ENCODE data around the gene DRP2. TPM values are rescaled to one million over a fixed set of nuclear protein-coding genes. Genes with fewer than 3 reads are reported as not detected.
A peak's percentile ranks its signal among the peaks of the same experiment; 100 is the strongest.

DRP2 gene
- total RNA-seq, 1 experiment from 2014 or later: 0.15 TPM

GRCh38 chrX:101223226-101223625 lies 3.6 kb downstream of the DRP2 start:
- CTCF ChIA-PET: no interaction called here
- Histone ChIP-seq H3K9ac (ENCODE audit: low read length) (no peak overlapping the region), H3K9me3 (ENCODE audit: low read length) (no peaks in the 10 kb centered on the region), H3K36me3 (ENCODE audit: low read depth, low read length) (no peaks in the 10 kb centered on the region), H3K9me2 (replicated peaks; ENCODE audit: low read length) (no peaks in the 10 kb centered on the region), H2AFZ (ENCODE audit: low read length) (no peak overlapping the region), H3K27ac (ENCODE audit: low read length) (no peak overlapping the region), H3K4me3 (ENCODE audit: low read length) (no peak overlapping the region), H3F3A (ENCODE audit: low read length, unreplicated experiment) (no peaks in the 10 kb centered on the region), H3K4me1 (ENCODE audit: insufficient read depth, low read length) (no peaks in the 10 kb centered on the region; the same call in 1 of the 2 replicates), H4K20me1 (ENCODE audit: low read length) (no peaks in the 10 kb centered on the region), H3K79me2 (ENCODE audit: low read length) (no peaks in the 10 kb centered on the region), H3K27me3 (ENCODE audit: low read length) (no peaks in the 10 kb centered on the region), H3K4me2 (ENCODE audit: low read length) (no peak overlapping the region)
- DNase-seq (no peak), ATAC-seq (no peak)
- intact Hi-C loops (cut with micrococcal nuclease): no loop called here
- no peak for TF ChIP-seq EZH2 (IDR thresholded peaks at IDR 0.05; ENCODE audit: low read length, unreplicated experiment)
- TF ChIP-seq CTCF (conservative IDR thresholded peaks at IDR 0.05; ENCODE audit: low read depth, low read length): no peak
- no peak for TF ChIP-seq EZH2phosphoT487 (IDR thresholded peaks at IDR 0.05; ENCODE audit: borderline replicate concordance, low read length)
- BruUV-seq (replicated peaks): no TSS peak
- POLR2A ChIA-PET (ENCODE audit: unreplicated experiment): no interaction called here

GRCh38 chrX:101229170-101229569 lies 9.6 kb downstream of the DRP2 start:
- Histone ChIP-seq H3K9ac (ENCODE audit: low read length) (no peak overlapping the region), H3K9me3 (ENCODE audit: low read length) (no peaks in the 10 kb centered on the region), H3K4me1 (ENCODE audit: insufficient read depth, low read length) (peaks cover 15% of the 10 kb centered on the region; the same call in 1 of the 2 replicates), H3K27ac (ENCODE audit: low read length) (no peak overlapping the region), H3K4me2 (ENCODE audit: low read length) (no peak overlapping the region), H3K27me3 (ENCODE audit: low read length) (no peaks in the 10 kb centered on the region), H3K9me2 (replicated peaks; ENCODE audit: low read length) (no peaks in the 10 kb centered on the region), H3K4me3 (ENCODE audit: low read length) (no peak overlapping the region), H4K20me1 (ENCODE audit: low read length) (no peaks in the 10 kb centered on the region), H2AFZ (ENCODE audit: low read length) (no peak overlapping the region), H3F3A (ENCODE audit: low read length, unreplicated experiment) (no peaks in the 10 kb centered on the region), H3K79me2 (ENCODE audit: low read length) (no peaks in the 10 kb centered on the region), H3K36me3 (ENCODE audit: low read depth, low read length) (no peaks in the 10 kb centered on the region)
- DNase-seq (peak; percentile 58), ATAC-seq (peak; percentile 33; the same call in 1 of the 2 replicates)
- no TSS peak for BruUV-seq (replicated peaks)
- POLR2A ChIA-PET (ENCODE audit: unreplicated experiment): interaction anchor here (0.8 kb wide), 1 partner anchor 40 kb away, joined by 5 read pairs; no protein-coding TSS in a partner anchor
- TF ChIP-seq CTCF (conservative IDR thresholded peaks at IDR 0.05; ENCODE audit: low read depth, low read length): no peak
- intact Hi-C loops (cut with micrococcal nuclease): no loop called here
- CTCF ChIA-PET: interaction anchor here (0.7 kb wide), 1 partner anchor 11 kb away, joined by 3 read pairs; no protein-coding TSS in a partner anchor

GRCh38 chrX:101230636-101231035 lies 11.1 kb downstream of the DRP2 start:
- Histone ChIP-seq H3K4me3 (ENCODE audit: low read length) (no peak overlapping the region), H3K36me3 (ENCODE audit: low read depth, low read length) (no peaks in the 10 kb centered on the region), H3K27me3 (ENCODE audit: low read length) (no peaks in the 10 kb centered on the region), H2AFZ (ENCODE audit: low read length) (no peak overlapping the region), H3K9ac (ENCODE audit: low read length) (no peak overlapping the region), H3K9me3 (ENCODE audit: low read length) (no peaks in the 10 kb centered on the region), H3F3A (ENCODE audit: low read length, unreplicated experiment) (no peaks in the 10 kb centered on the region), H3K9me2 (replicated peaks; ENCODE audit: low read length) (no peaks in the 10 kb centered on the region), H3K79me2 (ENCODE audit: low read length) (no peaks in the 10 kb centered on the region), H3K4me2 (ENCODE audit: low read length) (no peak overlapping the region), H3K27ac (ENCODE audit: low read length) (no peak overlapping the region), H4K20me1 (ENCODE audit: low read length) (no peaks in the 10 kb centered on the region), H3K4me1 (ENCODE audit: insufficient read depth, low read length) (peaks cover 15% of the 10 kb centered on the region; the same call in 1 of the 2 replicates)
- TF ChIP-seq CTCF (conservative IDR thresholded peaks at IDR 0.05; ENCODE audit: low read depth, low read length): no peak
- no peak for TF ChIP-seq EZH2phosphoT487 (IDR thresholded peaks at IDR 0.05; ENCODE audit: borderline replicate concordance, low read length)
- TF ChIP-seq EZH2 (IDR thresholded peaks at IDR 0.05; ENCODE audit: low read length, unreplicated experiment): no peak
- ChIA-PET CTCF (no interaction called here), POLR2A (ENCODE audit: unreplicated experiment) (no interaction called here)
- BruUV-seq (replicated peaks): no TSS peak
- peak; percentile 17 for DNase-seq
- intact Hi-C loops (cut with micrococcal nuclease): no loop called here
- peak; percentile 53 for ATAC-seq
